HUES64 (cell line): Measurements from ENCODE around the gene CTBP2.

ENCODE experiments used
- H3K27ac ChIP-seq: 2 replicates; pipeline ENCODE4 v1.7.0; 2013; ENCODE audit warnings: low read depth, low read length, inconsistent platforms
- H3K27me3 ChIP-seq: 2 replicates; pipeline ENCODE4 v1.6.1; 2013; ENCODE audit warnings: mild to moderate bottlenecking, low read length; ENCODE audit not compliant: insufficient read depth
- H3K36me3 ChIP-seq: 2 replicates; pipeline ENCODE4 v1.6.1; 2013; ENCODE audit warnings: mild to moderate bottlenecking, low read length; ENCODE audit not compliant: insufficient read depth
- H3K4me1 ChIP-seq: 2 replicates; pipeline ENCODE4 v1.6.1; 2013; ENCODE audit warnings: mild to moderate bottlenecking, low read length, moderate library complexity; ENCODE audit not compliant: insufficient read depth
- H3K4me3 ChIP-seq: 2 replicates; pipeline ENCODE4 v1.5.1; 2013; ENCODE audit warnings: mild to moderate bottlenecking, low read length, moderate library complexity
- H3K9ac ChIP-seq: 2 replicates; pipeline ENCODE4 v1.6.1; 2013; ENCODE audit warnings: mild to moderate bottlenecking, low read depth, low read length
- H3K9me3 ChIP-seq: 2 replicates; pipeline ENCODE4 v1.6.1; 2013; ENCODE audit warnings: low read depth, low read length; ENCODE audit not compliant: insufficient read depth
- WGBS: fragments of 150-250, 120-280 bp; methylation state at CpG from one replicate; pipeline ENCODE4 v1.1.7; 2013; ENCODE audit warnings: missing lambda C conversion rate; 5-methylcytosine and 5-hydroxymethylcytosine counted together

Gene CTBP2

DNA sequence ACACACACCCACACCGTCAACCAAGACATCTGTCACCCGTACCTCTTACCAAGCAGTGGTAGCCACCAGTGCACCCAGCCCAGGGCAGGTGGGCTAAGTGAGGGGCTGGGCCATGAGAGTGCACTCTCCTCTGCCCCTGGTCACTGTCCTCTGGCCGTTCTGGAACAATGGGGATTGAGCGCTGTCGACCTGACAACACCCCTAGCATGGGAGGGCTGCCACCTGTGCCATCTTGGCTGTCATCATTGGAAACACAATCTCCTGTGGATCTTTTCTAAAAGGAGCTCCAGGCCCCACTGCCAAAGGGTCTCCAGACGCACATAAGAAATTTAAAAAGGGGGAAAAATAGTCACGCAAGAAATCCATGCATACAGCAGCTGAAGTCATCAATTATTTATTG is 80.1 kb downstream of the CTBP2 start:
- Histone ChIP-seq H3K36me3 (peaks cover 58% of the 10 kb centered on the region), H3K9ac (no peak overlapping the region), H3K27me3 (no peaks in the 10 kb centered on the region), H3K27ac (no peak overlapping the region), H3K4me3 (no peak overlapping the region), H3K9me3 (no peaks in the 10 kb centered on the region), H3K4me1 (peaks cover 12% of the 10 kb centered on the region)
- WGBS: 96% methylated on average over 7 of the region's 7 CpGs

DNA sequence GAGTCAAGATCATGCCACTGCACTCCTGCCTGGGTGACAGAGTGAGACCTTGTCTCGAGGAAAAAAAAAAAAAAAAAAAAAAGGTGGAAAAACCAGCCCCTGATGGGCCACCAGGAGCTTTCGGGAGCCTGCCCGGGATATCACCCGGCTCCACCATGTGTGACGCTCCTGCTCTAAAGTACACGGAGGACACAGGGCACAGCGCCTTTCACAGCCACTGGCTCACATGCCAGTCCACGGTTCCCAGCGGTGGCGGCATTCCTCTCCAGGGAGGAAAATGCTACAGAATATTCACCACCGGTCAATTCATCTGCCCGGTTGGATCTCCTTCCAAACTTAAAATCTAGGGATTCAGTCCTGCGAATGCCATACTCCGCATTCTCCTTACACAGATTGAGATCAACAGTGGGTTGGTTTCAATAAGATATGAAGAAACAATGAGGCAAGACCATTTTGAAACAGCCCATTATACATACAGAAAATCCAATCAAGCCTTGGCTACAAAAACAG is 81.2 kb downstream of the CTBP2 start:
- 95% methylated on average over 13 of the region's 14 CpGs for WGBS
- no peak overlapping the region for H3K27ac ChIP-seq
- peaks cover 69% of the 10 kb centered on the region for H3K36me3 ChIP-seq
- H3K9ac ChIP-seq: no peak overlapping the region
- no peaks in the 10 kb centered on the region for H3K27me3 ChIP-seq
- H3K4me1 ChIP-seq: peaks cover 10% of the 10 kb centered on the region
- no peak overlapping the region for H3K4me3 ChIP-seq
- no peaks in the 10 kb centered on the region for H3K9me3 ChIP-seq

DNA sequence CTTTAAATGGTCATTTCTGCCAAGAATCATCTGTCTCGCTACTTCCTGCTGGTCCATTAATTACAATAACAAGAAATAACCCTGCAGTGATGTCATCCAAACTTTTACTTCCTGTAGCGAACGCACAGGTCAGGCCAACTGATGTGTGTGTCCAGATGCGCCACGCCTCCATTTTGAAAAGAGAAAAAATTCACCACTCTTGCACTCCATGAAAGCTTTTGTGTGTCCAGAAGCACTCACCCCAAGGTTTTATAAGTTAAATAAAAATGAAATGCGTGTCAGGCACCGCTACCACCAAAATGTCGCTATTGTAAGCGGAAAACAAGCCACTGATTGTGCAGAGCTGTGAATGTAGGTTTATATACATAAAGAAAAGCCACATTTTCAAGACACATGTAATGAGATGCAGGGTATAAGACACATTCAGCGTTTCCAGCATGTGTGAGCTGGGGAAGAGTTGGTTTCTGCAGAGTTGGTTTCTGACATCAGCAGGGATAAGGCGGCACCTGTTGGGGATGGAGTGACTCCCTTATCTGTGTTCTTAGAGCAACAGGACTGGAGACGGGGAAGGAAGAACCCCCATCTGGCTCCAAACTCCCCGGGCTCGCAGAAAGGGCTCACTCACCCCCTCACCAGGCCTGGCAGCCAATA is 83.3 kb downstream of the CTBP2 start:
- Histone ChIP-seq H3K9me3 (no peaks in the 10 kb centered on the region), H3K27me3 (no peaks in the 10 kb centered on the region), H3K36me3 (peaks cover 80% of the 10 kb centered on the region), H3K27ac (no peak overlapping the region), H3K4me3 (no peak overlapping the region), H3K4me1 (peaks cover 7% of the 10 kb centered on the region), H3K9ac (no peak overlapping the region)
- 92% methylated on average over 14 of the region's 14 CpGs for WGBS

DNA sequence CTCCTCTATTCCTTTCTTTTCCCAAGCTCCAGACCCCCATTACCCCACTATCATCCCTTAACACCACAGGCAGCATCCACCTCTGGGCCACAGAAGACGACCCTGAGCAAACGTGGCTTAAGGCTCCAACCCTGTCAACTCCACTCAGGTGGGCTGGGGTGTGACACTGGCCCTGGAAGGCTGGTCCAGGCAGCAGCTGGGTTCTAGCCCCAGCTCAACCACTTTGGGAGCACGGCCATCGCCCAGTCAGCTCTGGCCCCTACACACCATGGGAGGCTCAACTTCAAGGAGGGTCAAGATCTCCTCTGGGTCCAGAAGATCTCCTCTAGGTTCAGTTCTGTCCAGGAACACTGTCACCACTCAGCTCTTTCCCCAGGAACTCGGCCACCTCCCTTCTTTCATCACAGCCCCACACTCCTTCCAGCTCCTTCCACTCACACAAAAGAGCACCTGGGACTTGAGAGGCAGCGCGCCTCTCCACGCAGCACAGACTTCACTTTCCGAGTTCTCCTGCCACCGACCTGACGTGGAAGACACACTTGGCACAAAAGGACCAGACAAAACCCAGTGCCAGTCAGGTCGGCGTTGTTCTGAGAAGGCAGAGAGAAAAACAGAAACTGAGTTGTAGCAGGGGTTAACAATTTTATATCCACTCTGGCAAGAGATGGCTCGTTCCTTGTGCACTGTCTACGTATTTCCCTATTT is 84.1 kb downstream of the CTBP2 start:
- WGBS: 93% methylated on average over 15 of the region's 15 CpGs
- Histone ChIP-seq H3K4me3 (no peak overlapping the region), H3K4me1 (peaks cover 6% of the 10 kb centered on the region), H3K9ac (no peak overlapping the region), H3K36me3 (peaks cover 80% of the 10 kb centered on the region), H3K27me3 (no peaks in the 10 kb centered on the region), H3K27ac (no peak overlapping the region), H3K9me3 (no peaks in the 10 kb centered on the region)

DNA sequence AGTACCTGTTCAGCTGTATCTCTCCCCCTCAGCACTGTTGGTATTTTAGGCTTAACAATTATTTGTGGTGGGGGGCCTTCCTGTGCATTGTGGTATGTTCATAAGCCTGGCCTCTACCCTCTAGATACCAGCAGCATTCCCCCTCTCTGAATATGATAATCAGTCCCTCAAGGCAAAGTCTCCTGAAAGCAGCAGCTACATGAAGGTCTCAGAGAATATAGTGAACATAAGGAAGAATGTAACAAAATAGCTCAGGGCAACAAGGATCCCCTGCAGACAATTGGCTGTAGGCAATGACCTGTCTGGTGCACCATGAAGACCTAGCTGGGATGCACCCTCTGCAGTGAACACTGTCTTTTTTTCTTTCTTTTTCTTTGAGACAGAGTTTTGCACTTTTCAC is 86.4 kb downstream of the CTBP2 start:
- Histone ChIP-seq H3K4me3 (no peak overlapping the region), H3K9ac (no peak overlapping the region), H3K27ac (no peak overlapping the region), H3K36me3 (peaks cover 60% of the 10 kb centered on the region), H3K27me3 (no peaks in the 10 kb centered on the region), H3K9me3 (no peaks in the 10 kb centered on the region), H3K4me1 (no peaks in the 10 kb centered on the region)

DNA sequence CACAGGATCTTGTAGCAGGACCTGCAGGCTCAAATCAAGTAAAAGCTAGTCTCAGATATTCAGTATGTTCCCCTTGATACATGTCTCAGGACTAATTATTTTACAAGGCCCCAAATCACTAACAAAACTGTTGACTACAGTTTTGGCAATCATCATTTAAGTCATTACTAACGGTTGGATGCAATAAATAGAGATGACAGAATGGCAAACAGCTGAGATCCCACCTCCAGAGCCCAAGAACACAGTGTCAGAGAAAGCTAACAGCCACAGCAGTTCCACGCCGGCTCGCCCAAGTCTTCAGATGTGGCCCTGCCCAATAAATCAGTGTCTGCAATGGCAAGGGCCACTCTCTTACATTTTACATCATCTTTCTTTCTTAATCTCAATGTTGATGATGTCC is 87.6 kb downstream of the CTBP2 start:
- Histone ChIP-seq H3K9ac (no peak overlapping the region), H3K4me3 (no peak overlapping the region), H3K36me3 (peaks cover 60% of the 10 kb centered on the region), H3K27ac (no peak overlapping the region), H3K9me3 (no peaks in the 10 kb centered on the region), H3K27me3 (no peaks in the 10 kb centered on the region), H3K4me1 (no peaks in the 10 kb centered on the region)
- 93% methylated on average over 4 of the region's 4 CpGs for WGBS

DNA sequence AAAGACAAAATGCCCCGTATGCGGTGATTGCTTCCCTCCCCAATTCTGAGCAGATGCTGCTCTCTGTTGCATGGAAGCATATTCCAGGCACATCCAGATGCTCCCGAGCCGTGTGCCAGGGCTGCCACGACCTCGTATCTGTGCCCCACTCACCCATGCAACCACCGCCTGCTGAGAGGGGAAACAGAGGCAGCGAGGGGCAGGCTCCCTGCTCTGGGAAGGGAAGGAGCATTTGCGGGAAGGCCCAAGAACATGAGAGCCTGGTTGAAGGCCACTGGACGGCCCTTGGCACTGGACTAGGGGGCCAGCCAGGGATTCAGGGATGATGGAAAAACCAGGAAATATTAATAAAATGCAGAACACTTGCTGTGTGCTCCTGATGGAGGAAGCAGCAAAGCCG is 89.4 kb downstream of the CTBP2 start:
- WGBS: 97% methylated on average over 11 of the region's 11 CpGs
- H3K36me3 ChIP-seq: peaks cover 54% of the 10 kb centered on the region
- H3K27me3 ChIP-seq: no peaks in the 10 kb centered on the region

DNA sequence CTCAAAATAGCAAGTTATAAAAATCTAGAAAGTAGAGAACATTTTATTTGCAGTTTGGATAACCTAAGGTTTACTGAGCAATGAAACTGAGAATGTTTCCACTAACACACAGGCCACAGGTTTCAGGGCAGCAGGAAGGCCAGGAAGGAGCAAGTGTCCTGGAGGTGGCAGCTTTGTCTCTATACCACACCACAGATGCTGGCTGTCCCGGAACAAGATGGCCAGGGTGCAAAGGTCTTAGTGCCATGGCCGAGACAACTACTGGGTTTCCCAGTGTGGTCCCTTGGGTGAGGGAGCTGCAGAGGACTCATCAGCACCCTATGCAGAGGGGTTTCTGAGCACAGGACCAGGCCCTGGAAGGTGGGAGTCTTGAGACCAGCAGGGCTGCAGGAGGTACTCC is 92.0 kb downstream of the CTBP2 start:
- H3K27ac ChIP-seq: no peak overlapping the region
- H3K9ac ChIP-seq: no peak overlapping the region
- H3K4me1 ChIP-seq: peaks cover 18% of the 10 kb centered on the region
- peaks cover 47% of the 10 kb centered on the region for H3K36me3 ChIP-seq
- no peaks in the 10 kb centered on the region for H3K9me3 ChIP-seq
- H3K27me3 ChIP-seq: no peaks in the 10 kb centered on the region
- H3K4me3 ChIP-seq: no peak overlapping the region
- WGBS: 94% methylated on average over 2 of the region's 2 CpGs

More for the DNA sequence above, 89.4 kb downstream of the CTBP2 start:
- no peak overlapping the region for H3K4me3 ChIP-seq
- no peak overlapping the region for H3K27ac ChIP-seq
- H3K4me1 ChIP-seq: 0 out of 2 replicates have a peak, but pooled peaks cover 2% of the 10 kb centered on the region
- H3K9ac ChIP-seq: no peak overlapping the region
- no peaks in the 10 kb centered on the region for H3K9me3 ChIP-seq

DNA sequence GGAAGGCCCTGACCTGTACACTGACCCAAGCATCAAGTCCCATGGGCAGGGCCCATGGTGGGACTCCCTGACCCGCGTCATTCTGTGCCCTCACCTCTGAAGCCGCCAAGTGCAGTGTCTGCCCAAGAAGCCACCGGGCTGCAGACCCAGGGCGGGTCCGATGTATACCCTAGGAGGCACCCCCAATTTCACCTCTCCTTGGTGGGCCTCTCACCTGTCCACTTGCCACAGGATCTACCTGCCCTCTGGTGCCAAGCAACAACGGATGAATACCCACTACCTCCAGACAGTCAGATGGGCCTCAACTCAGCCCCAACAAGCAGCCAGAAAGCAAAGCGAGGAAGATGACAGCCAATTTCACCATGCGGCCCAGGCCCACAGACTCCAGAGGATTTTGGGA is 92.6 kb downstream of the CTBP2 start:
- no peaks in the 10 kb centered on the region for H3K9me3 ChIP-seq
- no peak overlapping the region for H3K9ac ChIP-seq
- no peaks in the 10 kb centered on the region for H3K27me3 ChIP-seq
- WGBS: 95% methylated on average over 9 of the region's 9 CpGs
- peaks cover 47% of the 10 kb centered on the region for H3K36me3 ChIP-seq
- no peak overlapping the region for H3K4me3 ChIP-seq
- no peak overlapping the region for H3K27ac ChIP-seq
- peaks cover 18% of the 10 kb centered on the region for H3K4me1 ChIP-seq

DNA sequence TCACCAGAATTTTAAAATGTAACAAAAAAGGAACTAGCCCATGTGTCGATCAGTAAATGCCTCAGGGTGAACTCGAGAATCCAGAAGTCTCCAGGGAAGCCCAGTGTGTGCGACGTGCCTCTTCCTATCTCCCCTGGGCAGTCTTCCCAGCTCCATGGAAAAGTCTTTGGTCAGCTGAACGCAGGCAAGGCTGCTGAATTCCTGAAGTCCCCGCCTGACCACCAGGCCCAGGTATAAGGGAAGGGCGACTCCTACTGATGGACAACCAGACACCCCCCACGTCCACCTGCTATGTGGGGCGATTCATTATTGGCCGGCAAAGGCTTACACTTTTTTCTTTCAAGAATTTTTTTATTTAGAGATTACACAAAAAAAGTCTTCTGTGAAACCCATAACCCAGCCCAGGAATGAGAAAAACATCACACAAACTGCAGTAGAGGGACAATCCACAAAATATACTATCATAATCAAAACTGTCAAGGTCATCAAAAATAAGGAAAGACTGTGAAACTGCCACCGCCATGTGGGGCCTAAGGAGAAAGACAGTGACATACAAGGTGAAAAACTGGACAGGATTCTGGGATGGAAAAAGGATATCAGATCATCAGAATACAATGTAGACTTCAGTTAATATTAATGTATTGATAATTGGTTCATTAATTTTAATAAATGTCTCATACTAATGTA is 93.5 kb downstream of the CTBP2 start:
- peaks cover 18% of the 10 kb centered on the region for H3K4me1 ChIP-seq

More for the DNA sequence above, 93.5 kb downstream of the CTBP2 start:
- H3K27ac ChIP-seq: no peak overlapping the region
- H3K27me3 ChIP-seq: no peaks in the 10 kb centered on the region
- no peaks in the 10 kb centered on the region for H3K9me3 ChIP-seq
- no peak overlapping the region for H3K9ac ChIP-seq
- no peak overlapping the region for H3K4me3 ChIP-seq
- WGBS: 96% methylated on average over 11 of the region's 11 CpGs
- peaks cover 39% of the 10 kb centered on the region for H3K36me3 ChIP-seq
